GM23338 (cell line): Measurements from ENCODE around the gene SMU1. TPM values are rescaled to one million over a fixed set of nuclear protein-coding genes. Genes with fewer than 3 reads are reported as not detected.

Experiments used
- ATAC-seq: fragments of 200-7000 bp; cut with Tn5 transposase; 3 replicates; pipeline ENCODE4 v1.9.1; 2020
- DNase-seq: peaks from one replicate; pipeline ENCODE4 v3.0.0-alpha.2; 2015; ENCODE audit warnings: low spot score
- H2AFZ ChIP-seq: fragments of 200-600 bp; sonication (generic); 2 replicates; pipeline ENCODE4 v1.8.0; 2016; ENCODE audit warnings: antibody characterized with exemption, mild to moderate bottlenecking, moderate library complexity
- H3F3A ChIP-seq: fragments of 200-600 bp; sonication (generic); replicated peaks from 2 replicates; pipeline ENCODE4 v1.8.0; 2017; ENCODE audit warnings: antibody characterized with exemption, mixed run types, low read depth
- H3K27ac ChIP-seq: fragments of 200-600 bp; sonication (generic); 2 replicates; pipeline ENCODE4 v1.6.1; 2016; ENCODE audit warnings: low read depth
- H3K27me3 ChIP-seq: fragments of 200-600 bp; sonication (generic); 2 replicates; pipeline ENCODE4 v1.8.0; 2016; ENCODE audit warnings: mild to moderate bottlenecking, mixed run types, moderate library complexity; ENCODE audit not compliant: insufficient read depth
- H3K36me3 ChIP-seq: fragments of 200-600 bp; sonication (generic); 2 replicates; pipeline ENCODE4 v1.8.0; 2016; ENCODE audit warnings: mild to moderate bottlenecking; ENCODE audit not compliant: insufficient read depth
- H3K4me1 ChIP-seq: fragments of 200-600 bp; sonication (generic); 2 replicates; pipeline ENCODE4 v1.8.0; 2016; ENCODE audit warnings: mild to moderate bottlenecking, moderate library complexity; ENCODE audit not compliant: insufficient read depth
- H3K4me2 ChIP-seq: fragments of 200-600 bp; sonication (generic); 2 replicates; pipeline ENCODE4 v1.7.1; 2017; ENCODE audit warnings: mixed run types
- H3K4me3 ChIP-seq: fragments of 200-600 bp; sonication (generic); 2 replicates; pipeline ENCODE4 v1.6.1; 2016; ENCODE audit warnings: mixed run types
- H3K79me2 ChIP-seq: fragments of 200-600 bp; sonication (generic); replicated peaks from 2 replicates; pipeline ENCODE4 v1.8.0; 2017; ENCODE audit warnings: mild to moderate bottlenecking; ENCODE audit not compliant: insufficient read depth
- H3K9me2 ChIP-seq: fragments of 200-600 bp; sonication (generic); 2 replicates; pipeline ENCODE4 v1.8.0; 2017; ENCODE audit not compliant: insufficient read depth
- H4K20me1 ChIP-seq: fragments of 200-600 bp; sonication (generic); replicated peaks from 2 replicates; pipeline ENCODE4 v1.8.0; 2017; ENCODE audit warnings: mild to moderate bottlenecking; ENCODE audit not compliant: insufficient read depth
- H3K27ac Mint-ChIP-seq: 2 replicates; pipeline ENCODE4 v1.8.0; 2020; ENCODE audit warnings: inconsistent platforms, mild to moderate bottlenecking, moderate library complexity, mixed read lengths
- H3K27me3 Mint-ChIP-seq: 3 replicates; pipeline ENCODE4 v1.8.0; 2022; ENCODE audit warnings: low read depth, mild to moderate bottlenecking, moderate library complexity, mixed read lengths, inconsistent platforms; ENCODE audit not compliant: insufficient read depth, poor library complexity
- H3K36me3 Mint-ChIP-seq: 3 replicates; pipeline ENCODE4 v1.8.0; 2021; ENCODE audit warnings: low read depth, mild to moderate bottlenecking, inconsistent platforms, moderate library complexity, mixed read lengths
- H3K4me1 Mint-ChIP-seq: 3 replicates; pipeline ENCODE4 v1.8.0; 2020; ENCODE audit warnings: mild to moderate bottlenecking, inconsistent platforms, mixed read lengths
- H3K4me3 Mint-ChIP-seq: 3 replicates; pipeline ENCODE4 v1.8.0; 2021; ENCODE audit warnings: moderate library complexity, mild to moderate bottlenecking, inconsistent platforms, mixed read lengths
- H3K9me3 Mint-ChIP-seq: 3 replicates; pipeline ENCODE4 v1.8.0; 2020; ENCODE audit warnings: moderate library complexity, mild to moderate bottlenecking, inconsistent platforms, mixed read lengths
- CREB1 ChIP-seq: fragments of 250-450 bp; sonication (Bioruptor Pico); IDR thresholded peaks from 2 replicates; pipeline ENCODE4 v1.5.0; 2020; ENCODE audit warnings: low read depth, mild to moderate bottlenecking, moderate library complexity
- EZH2 ChIP-seq: fragments of 200-600 bp; sonication (generic); IDR thresholded peaks from one replicate; pipeline ENCODE4 v1.8.0; 2017; ENCODE audit warnings: antibody characterized with exemption, mild to moderate bottlenecking, low read depth; ENCODE audit not compliant: unreplicated experiment
- EZH2phosphoT487 ChIP-seq: fragments of 200-600 bp; sonication (generic); IDR thresholded peaks from one replicate; pipeline ENCODE4 v1.8.1; 2018; ENCODE audit warnings: antibody characterized with exemption; ENCODE audit not compliant: unreplicated experiment
- JUNB ChIP-seq: IDR thresholded peaks from one replicate; pipeline ENCODE4 v1.6.1; 2016; ENCODE audit warnings: antibody characterized with exemption; ENCODE audit not compliant: unreplicated experiment
- NANOG ChIP-seq: IDR thresholded peaks from 2 replicates; pipeline ENCODE4 v1.6.1; 2016; ENCODE audit warnings: antibody characterized with exemption, borderline replicate concordance
- POLR2AphosphoS5 ChIP-seq: IDR thresholded peaks from 2 replicates; pipeline ENCODE4 v1.6.1; 2016; ENCODE audit warnings: antibody characterized with exemption, low read depth
- STAT1 ChIP-seq: IDR thresholded peaks from one replicate; pipeline ENCODE4 v1.6.1; 2016; ENCODE audit warnings: antibody characterized with exemption; ENCODE audit not compliant: unreplicated experiment
- ZNF114 ChIP-seq: fragments of 250-450 bp; sonication (Bioruptor Pico); IDR thresholded peaks from 2 replicates; pipeline ENCODE4 v1.5.0; 2020; ENCODE audit warnings: mild to moderate bottlenecking, moderate library complexity
- ZNF331 ChIP-seq: fragments of 250-450 bp; sonication (Bioruptor Pico); IDR thresholded peaks from 2 replicates; pipeline ENCODE4 v1.5.0; 2020; ENCODE audit warnings: low read depth, mild to moderate bottlenecking, moderate library complexity
- polyA plus RNA-seq: library from polyadenylated mRNA; unstranded; fragments of >200 nt; fragmentation: Nextera tagmentation; extraction: Ambion mirVana; gene quantifications from 2 replicates; pipeline ENCODE4 v1.2.1, GENCODE V29; 2016
- total RNA-seq: library from RNA; depleted of rRNA; stranded (reverse); fragments of >200 nt; shearing (Covaris generic); gene quantifications from 2 replicates; pipeline ENCODE4 v1.2.3, GENCODE V29; 2014
- TF ChIP-seq, protein P1 (sequence below), 2 experiments: fragments of 200-600 bp in 1 of 2; sonication (generic) in 1 of 2; conservative IDR thresholded peaks; 2 replicates each; pipeline versions ENCODE4 v1.5.1 to v1.6.1; 2016 to 2017; ENCODE audit warnings: antibody characterized with exemption in 2 of 2, low read depth in 2 of 2, mild to moderate bottlenecking in 2 of 2, moderate library complexity in 1 of 2
- TF ChIP-seq, protein P2 (sequence below): fragments of 250-450 bp; sonication (Bioruptor Pico); IDR thresholded peaks from 2 replicates; pipeline ENCODE4 v1.5.0; 2020; ENCODE audit warnings: mild to moderate bottlenecking, moderate library complexity
- TF ChIP-seq, protein P3 (sequence below): IDR thresholded peaks from one replicate; pipeline ENCODE4 v1.6.1; 2018; ENCODE audit warnings: antibody characterized with exemption; ENCODE audit not compliant: unreplicated experiment
- TF ChIP-seq, protein P4 (sequence below): IDR thresholded peaks from 2 replicates; pipeline ENCODE4 v1.6.1; 2016; ENCODE audit warnings: antibody characterized with exemption

Gene SMU1
- total and polyA plus RNA-seq, 2 experiments from 2014 or later, result 14.3 to 23.8 TPM

DNA sequence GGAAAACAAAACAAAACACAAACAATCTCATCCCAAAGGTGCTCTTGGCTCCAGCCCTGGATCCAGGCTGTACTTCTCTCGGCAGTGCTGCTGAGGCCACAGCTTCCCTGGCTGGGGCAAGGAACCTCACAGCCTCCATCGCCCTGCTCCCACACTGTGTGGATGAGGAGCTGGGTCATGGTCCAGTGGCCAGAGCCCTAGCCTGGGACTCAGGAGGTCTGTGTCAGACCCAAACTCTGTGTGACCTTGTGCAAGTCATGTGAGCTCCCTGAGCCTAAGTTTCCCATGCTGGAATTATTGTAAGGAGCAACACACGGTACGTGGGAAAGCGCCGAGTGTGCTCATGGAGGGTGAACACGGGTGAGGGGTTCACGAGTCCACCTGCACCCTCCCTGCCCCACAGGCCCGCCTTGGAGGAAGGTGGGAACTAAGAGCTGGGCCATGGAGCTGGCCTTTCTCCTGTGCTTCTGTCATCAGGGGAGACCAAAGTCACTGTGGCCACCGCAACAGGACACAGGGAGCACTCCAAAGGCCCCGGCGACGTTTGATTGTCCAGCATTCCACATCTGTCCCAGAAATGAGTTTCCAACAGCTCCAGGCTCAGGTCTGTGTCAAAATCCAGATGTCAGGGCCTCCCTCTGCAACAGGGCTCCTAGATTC is 26.2 kb upstream of the SMU1 start:
- DNase-seq, result no peak
- no peak overlapping the region for H3K4me3 Mint-ChIP-seq
- H4K20me1 ChIP-seq, result no peaks in the 10 kb centered on the region
- no peak overlapping the region for H3K27ac Mint-ChIP-seq
- no peak for TF ChIP-seq POLR2AphosphoS5
- TF ChIP-seq, protein P1, sequence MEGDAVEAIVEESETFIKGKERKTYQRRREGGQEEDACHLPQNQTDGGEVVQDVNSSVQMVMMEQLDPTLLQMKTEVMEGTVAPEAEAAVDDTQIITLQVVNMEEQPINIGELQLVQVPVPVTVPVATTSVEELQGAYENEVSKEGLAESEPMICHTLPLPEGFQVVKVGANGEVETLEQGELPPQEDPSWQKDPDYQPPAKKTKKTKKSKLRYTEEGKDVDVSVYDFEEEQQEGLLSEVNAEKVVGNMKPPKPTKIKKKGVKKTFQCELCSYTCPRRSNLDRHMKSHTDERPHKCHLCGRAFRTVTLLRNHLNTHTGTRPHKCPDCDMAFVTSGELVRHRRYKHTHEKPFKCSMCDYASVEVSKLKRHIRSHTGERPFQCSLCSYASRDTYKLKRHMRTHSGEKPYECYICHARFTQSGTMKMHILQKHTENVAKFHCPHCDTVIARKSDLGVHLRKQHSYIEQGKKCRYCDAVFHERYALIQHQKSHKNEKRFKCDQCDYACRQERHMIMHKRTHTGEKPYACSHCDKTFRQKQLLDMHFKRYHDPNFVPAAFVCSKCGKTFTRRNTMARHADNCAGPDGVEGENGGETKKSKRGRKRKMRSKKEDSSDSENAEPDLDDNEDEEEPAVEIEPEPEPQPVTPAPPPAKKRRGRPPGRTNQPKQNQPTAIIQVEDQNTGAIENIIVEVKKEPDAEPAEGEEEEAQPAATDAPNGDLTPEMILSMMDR (conservative IDR thresholded peaks at IDR 0.05; ENCODE audit: low read depth in 2 of 2), result no peak
- TF ChIP-seq, protein P2, sequence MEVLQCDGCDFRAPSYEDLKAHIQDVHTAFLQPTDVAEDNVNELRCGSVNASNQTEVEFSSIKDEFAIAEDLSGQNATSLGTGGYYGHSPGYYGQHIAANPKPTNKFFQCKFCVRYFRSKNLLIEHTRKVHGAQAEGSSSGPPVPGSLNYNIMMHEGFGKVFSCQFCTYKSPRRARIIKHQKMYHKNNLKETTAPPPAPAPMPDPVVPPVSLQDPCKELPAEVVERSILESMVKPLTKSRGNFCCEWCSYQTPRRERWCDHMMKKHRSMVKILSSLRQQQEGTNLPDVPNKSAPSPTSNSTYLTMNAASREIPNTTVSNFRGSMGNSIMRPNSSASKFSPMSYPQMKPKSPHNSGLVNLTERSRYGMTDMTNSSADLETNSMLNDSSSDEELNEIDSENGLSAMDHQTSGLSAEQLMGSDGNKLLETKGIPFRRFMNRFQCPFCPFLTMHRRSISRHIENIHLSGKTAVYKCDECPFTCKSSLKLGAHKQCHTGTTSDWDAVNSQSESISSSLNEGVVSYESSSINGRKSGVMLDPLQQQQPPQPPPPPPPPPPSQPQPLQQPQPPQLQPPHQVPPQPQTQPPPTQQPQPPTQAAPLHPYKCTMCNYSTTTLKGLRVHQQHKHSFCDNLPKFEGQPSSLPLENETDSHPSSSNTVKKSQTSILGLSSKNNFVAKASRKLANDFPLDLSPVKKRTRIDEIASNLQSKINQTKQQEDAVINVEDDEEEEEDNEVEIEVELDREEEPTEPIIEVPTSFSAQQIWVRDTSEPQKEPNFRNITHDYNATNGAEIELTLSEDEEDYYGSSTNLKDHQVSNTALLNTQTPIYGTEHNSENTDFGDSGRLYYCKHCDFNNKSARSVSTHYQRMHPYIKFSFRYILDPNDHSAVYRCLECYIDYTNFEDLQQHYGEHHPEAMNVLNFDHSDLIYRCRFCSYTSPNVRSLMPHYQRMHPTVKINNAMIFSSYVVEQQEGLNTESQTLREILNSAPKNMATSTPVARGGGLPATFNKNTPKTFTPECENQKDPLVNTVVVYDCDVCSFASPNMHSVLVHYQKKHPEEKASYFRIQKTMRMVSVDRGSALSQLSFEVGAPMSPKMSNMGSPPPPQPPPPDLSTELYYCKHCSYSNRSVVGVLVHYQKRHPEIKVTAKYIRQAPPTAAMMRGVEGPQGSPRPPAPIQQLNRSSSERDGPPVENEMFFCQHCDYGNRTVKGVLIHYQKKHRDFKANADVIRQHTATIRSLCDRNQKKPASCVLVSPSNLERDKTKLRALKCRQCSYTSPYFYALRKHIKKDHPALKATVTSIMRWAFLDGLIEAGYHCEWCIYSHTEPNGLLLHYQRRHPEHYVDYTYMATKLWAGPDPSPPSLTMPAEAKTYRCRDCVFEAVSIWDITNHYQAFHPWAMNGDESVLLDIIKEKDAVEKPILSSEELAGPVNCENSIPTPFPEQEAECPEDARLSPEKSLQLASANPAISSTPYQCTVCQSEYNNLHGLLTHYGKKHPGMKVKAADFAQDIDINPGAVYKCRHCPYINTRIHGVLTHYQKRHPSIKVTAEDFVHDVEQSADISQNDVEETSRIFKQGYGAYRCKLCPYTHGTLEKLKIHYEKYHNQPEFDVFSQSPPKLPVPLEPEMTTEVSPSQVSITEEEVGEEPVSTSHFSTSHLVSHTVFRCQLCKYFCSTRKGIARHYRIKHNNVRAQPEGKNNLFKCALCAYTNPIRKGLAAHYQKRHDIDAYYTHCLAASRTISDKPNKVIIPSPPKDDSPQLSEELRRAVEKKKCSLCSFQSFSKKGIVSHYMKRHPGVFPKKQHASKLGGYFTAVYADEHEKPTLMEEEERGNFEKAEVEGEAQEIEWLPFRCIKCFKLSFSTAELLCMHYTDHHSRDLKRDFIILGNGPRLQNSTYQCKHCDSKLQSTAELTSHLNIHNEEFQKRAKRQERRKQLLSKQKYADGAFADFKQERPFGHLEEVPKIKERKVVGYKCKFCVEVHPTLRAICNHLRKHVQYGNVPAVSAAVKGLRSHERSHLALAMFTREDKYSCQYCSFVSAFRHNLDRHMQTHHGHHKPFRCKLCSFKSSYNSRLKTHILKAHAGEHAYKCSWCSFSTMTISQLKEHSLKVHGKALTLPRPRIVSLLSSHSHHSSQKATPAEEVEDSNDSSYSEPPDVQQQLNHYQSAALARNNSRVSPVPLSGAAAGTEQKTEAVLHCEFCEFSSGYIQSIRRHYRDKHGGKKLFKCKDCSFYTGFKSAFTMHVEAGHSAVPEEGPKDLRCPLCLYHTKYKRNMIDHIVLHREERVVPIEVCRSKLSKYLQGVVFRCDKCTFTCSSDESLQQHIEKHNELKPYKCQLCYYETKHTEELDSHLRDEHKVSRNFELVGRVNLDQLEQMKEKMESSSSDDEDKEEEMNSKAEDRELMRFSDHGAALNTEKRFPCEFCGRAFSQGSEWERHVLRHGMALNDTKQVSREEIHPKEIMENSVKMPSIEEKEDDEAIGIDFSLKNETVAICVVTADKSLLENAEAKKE (CRISPR knock-in tag), result no peak
- no peak for TF ChIP-seq NANOG
- no peak for TF ChIP-seq JUNB
- TF ChIP-seq EZH2phosphoT487, result no peak
- no peak for TF ChIP-seq STAT1
- TF ChIP-seq EZH2, result no peak
- TF ChIP-seq ZNF114 (CRISPR knock-in tag), result no peak
- no peak for TF ChIP-seq ZNF331 (CRISPR knock-in tag)
- no peak for TF ChIP-seq CREB1
- TF ChIP-seq, protein P3, sequence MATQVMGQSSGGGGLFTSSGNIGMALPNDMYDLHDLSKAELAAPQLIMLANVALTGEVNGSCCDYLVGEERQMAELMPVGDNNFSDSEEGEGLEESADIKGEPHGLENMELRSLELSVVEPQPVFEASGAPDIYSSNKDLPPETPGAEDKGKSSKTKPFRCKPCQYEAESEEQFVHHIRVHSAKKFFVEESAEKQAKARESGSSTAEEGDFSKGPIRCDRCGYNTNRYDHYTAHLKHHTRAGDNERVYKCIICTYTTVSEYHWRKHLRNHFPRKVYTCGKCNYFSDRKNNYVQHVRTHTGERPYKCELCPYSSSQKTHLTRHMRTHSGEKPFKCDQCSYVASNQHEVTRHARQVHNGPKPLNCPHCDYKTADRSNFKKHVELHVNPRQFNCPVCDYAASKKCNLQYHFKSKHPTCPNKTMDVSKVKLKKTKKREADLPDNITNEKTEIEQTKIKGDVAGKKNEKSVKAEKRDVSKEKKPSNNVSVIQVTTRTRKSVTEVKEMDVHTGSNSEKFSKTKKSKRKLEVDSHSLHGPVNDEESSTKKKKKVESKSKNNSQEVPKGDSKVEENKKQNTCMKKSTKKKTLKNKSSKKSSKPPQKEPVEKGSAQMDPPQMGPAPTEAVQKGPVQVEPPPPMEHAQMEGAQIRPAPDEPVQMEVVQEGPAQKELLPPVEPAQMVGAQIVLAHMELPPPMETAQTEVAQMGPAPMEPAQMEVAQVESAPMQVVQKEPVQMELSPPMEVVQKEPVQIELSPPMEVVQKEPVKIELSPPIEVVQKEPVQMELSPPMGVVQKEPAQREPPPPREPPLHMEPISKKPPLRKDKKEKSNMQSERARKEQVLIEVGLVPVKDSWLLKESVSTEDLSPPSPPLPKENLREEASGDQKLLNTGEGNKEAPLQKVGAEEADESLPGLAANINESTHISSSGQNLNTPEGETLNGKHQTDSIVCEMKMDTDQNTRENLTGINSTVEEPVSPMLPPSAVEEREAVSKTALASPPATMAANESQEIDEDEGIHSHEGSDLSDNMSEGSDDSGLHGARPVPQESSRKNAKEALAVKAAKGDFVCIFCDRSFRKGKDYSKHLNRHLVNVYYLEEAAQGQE, result no peak
- TF ChIP-seq, protein P4, sequence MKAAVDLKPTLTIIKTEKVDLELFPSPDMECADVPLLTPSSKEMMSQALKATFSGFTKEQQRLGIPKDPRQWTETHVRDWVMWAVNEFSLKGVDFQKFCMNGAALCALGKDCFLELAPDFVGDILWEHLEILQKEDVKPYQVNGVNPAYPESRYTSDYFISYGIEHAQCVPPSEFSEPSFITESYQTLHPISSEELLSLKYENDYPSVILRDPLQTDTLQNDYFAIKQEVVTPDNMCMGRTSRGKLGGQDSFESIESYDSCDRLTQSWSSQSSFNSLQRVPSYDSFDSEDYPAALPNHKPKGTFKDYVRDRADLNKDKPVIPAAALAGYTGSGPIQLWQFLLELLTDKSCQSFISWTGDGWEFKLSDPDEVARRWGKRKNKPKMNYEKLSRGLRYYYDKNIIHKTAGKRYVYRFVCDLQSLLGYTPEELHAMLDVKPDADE, result no peak
- no peak overlapping the region for H2AFZ ChIP-seq
- H3K36me3 ChIP-seq, result no peaks in the 10 kb centered on the region
- no peak for ATAC-seq
- H3K27me3 ChIP-seq, result no peaks in the 10 kb centered on the region
- no peaks in the 10 kb centered on the region for H3K36me3 Mint-ChIP-seq
- H3K9me2 ChIP-seq, result 0 out of 2 replicates have a peak, but pooled peaks cover 9% of the 10 kb centered on the region
- H3K9me3 Mint-ChIP-seq, result no peaks in the 10 kb centered on the region
- H3K4me2 ChIP-seq, result no peak overlapping the region
- no peak overlapping the region for H3K4me3 ChIP-seq
- no peaks in the 10 kb centered on the region for H3K79me2 ChIP-seq
- peaks cover 11% of the 10 kb centered on the region; the same call in 2 of the 3 replicates for H3K4me1 Mint-ChIP-seq
- H3K27me3 Mint-ChIP-seq, result peaks cover 5% of the 10 kb centered on the region
- no peaks in the 10 kb centered on the region for H3F3A ChIP-seq
- no peaks in the 10 kb centered on the region; the same call in 1 of the 2 replicates for H3K4me1 ChIP-seq
- no peak overlapping the region for H3K27ac ChIP-seq
